ENCODE results near the gene IGLL5.

IGLL5 gene

GRCh38 chr22:22887621-22888503, at the start of gene IGLL5:
TSS of gene IGLL5 (plus strand) at chr22:22887816. CDS start at chr22:22888054, 238 bp downstream.
- no peak for DNase-seq

GRCh38 chr22:22838148-22838786, 49.3 kb upstream of the IGLL5 start:
- no peak for DNase-seq

GRCh38 chr22:22839570-22840314, 47.9 kb upstream of the IGLL5 start:
- DNase-seq: no peak

- no peak for DNase-seq
Measured at GRCh38 chr22:22840780-22841179, 46.8 kb upstream of the IGLL5 start.

GRCh38 chr22:22841598-22841997, 46.0 kb upstream of the IGLL5 start:
- DNase-seq: no peak

GRCh38 chr22:22842085-22842484, 45.5 kb upstream of the IGLL5 start:
- no peak for DNase-seq

- no peak for DNase-seq
Measured at GRCh38 chr22:22843848-22844247, 43.8 kb upstream of the IGLL5 start.

GRCh38 chr22:22847241-22847640, 40.4 kb upstream of the IGLL5 start:
- no peak for DNase-seq

- no peak for DNase-seq
Measured at GRCh38 chr22:22848364-22848866, 39.2 kb upstream of the IGLL5 start.

GRCh38 chr22:22849640-22850610, 37.7 kb upstream of the IGLL5 start:
- DNase-seq: no peak

- no peak for DNase-seq
Measured at GRCh38 chr22:22851969-22852368, 35.6 kb upstream of the IGLL5 start.

- no peak for DNase-seq
Measured at GRCh38 chr22:22853713-22854112, 33.9 kb upstream of the IGLL5 start.

- no peak for DNase-seq
Measured at GRCh38 chr22:22854466-22854865, 33.1 kb upstream of the IGLL5 start.

GRCh38 chr22:22855085-22855484, 32.5 kb upstream of the IGLL5 start:
- no peak for DNase-seq

- DNase-seq: no peak
Measured at GRCh38 chr22:22855617-22856308, 31.9 kb upstream of the IGLL5 start.

- no peak for DNase-seq
Measured at GRCh38 chr22:22856364-22856763, 31.3 kb upstream of the IGLL5 start.

GRCh38 chr22:22856885-22857606, 30.6 kb upstream of the IGLL5 start:
- no peak for DNase-seq

- DNase-seq: no peak
Measured at GRCh38 chr22:22857607-22858558, 29.7 kb upstream of the IGLL5 start.

- no peak for DNase-seq
Measured at GRCh38 chr22:22858559-22858937, 29.1 kb upstream of the IGLL5 start.

- no peak for DNase-seq
Measured at GRCh38 chr22:22863001-22863400, 24.6 kb upstream of the IGLL5 start.

All from GOT3 (cell line).